Amniotic stem cell (primary cell): ENCODE measurements around the gene ZNF878.
"Not testable (repeated sequence)": the region's sequence is repeated elsewhere in the genome, so short reads cannot be mapped to it uniquely, and the experiment has no call there.

Experiments
- DNase-seq: peaks from one replicate; lab custom pipeline; 2025; lab: John Stamatoyannopoulos, UW

The ZNF878 gene

GRCh38 chr19:12052497-12053169 lies at the start of gene ZNF878:
Gene ZNF878 (minus strand): TSS chr19:12052961. CDS start chr19:12052801, 160 bp downstream.
- peak; percentile 81 for DNase-seq

- no peak for DNase-seq
These were observed 45.3 kb upstream of the ZNF878 start for GRCh38 chr19:12098040-12098439.

- DNase-seq = no peak
These were observed 42.5 kb upstream of the ZNF878 start for GRCh38 chr19:12095111-12095790.

- DNase-seq = no peak
These were observed 41.0 kb upstream of the ZNF878 start for GRCh38 chr19:12093777-12094176.

GRCh38 chr19:12092956-12093355 lies 40.2 kb upstream of the ZNF878 start:
- DNase-seq = no peak

GRCh38 chr19:12092065-12092867 lies 39.5 kb upstream of the ZNF878 start:
- peak; percentile 81 for DNase-seq

- no peak for DNase-seq
These were observed 38.0 kb upstream of the ZNF878 start for GRCh38 chr19:12090807-12091206.

GRCh38 chr19:12085074-12085818 lies 32.5 kb upstream of the ZNF878 start:
- DNase-seq = no peak

GRCh38 chr19:12083336-12083735 lies 30.6 kb upstream of the ZNF878 start:
- DNase-seq = not testable (repeated sequence)

- no peak for DNase-seq
These were observed 24.6 kb upstream of the ZNF878 start for GRCh38 chr19:12077375-12077774.

- DNase-seq = not testable (repeated sequence)
These were observed 23.6 kb upstream of the ZNF878 start for GRCh38 chr19:12076331-12076730.

- DNase-seq = no peak
These were observed 22.9 kb upstream of the ZNF878 start for GRCh38 chr19:12075538-12076139.

- peak; percentile 47 for DNase-seq
These were observed 12.1 kb upstream of the ZNF878 start, which contains the start of gene ZNF844 for GRCh38 chr19:12064590-12065538. Gene ZNF844 (plus strand): TSS chr19:12064731. CDS start chr19:12064874, 143 bp downstream.

GRCh38 chr19:12055784-12056183 lies 3.0 kb upstream of the ZNF878 start:
- no peak for DNase-seq

- DNase-seq = no peak
These were observed 667 bp downstream of the ZNF878 start for GRCh38 chr19:12052091-12052496.

GRCh38 chr19:12047868-12048267 lies 4.9 kb downstream of the ZNF878 start:
- no peak for DNase-seq

GRCh38 chr19:12043752-12044422 lies 8.9 kb downstream of the ZNF878 start:
- DNase-seq = no peak

- DNase-seq = no peak
These were observed 9.9 kb downstream of the ZNF878 start for GRCh38 chr19:12042893-12043292.
